ENCODE data around the gene MRGPRX4. TPM values are rescaled to one million over a fixed set of nuclear protein-coding genes. Genes with fewer than 3 reads are reported as not detected.
"Not testable (repeated sequence)": the region's sequence is repeated elsewhere in the genome, so short reads cannot be mapped to it uniquely, and the experiment has no call there.

MRGPRX4 gene
- total RNA-seq, 3 donors from 2014 or later: not detected

DNA sequence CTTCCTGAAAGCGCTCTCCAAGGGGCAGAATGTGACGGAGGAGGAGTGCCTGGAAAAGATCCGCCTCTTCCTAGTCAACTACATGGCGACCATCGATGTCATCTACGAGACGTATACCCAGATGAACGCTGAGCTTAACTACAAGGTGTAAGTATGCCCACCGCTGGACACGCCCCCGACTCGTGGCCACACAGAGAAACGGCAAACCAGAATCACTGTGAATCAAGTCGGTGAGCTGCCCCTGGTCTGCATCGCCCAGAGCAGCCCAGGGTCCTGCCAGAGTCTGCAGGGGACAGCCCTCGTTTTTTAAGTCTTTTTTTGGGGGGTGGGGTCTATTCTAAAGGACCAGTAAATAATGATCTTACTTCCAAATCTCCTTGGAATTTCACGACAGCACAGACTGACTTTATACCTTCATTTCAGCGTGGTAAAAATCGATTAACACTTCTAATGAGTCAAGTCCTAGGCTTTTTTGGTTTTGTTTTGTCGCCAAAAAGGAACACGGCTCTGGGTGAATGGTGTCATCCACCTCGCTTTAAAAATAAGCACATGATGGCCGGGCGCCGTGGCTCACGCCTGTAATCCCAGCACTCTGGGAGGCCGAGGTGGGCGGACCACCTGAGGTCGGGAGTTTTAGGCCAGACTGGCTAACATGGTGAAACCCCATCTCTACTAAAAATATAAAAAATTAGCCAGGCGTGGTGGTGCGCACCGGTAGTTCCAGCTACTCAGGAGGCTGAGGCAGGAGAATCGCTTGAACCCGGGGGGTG is 17.0 kb downstream of the MRGPRX4 start:
- not testable (repeated sequence) for H3K4me1 Mint-ChIP-seq (ENCODE audit: low read depth); H3K4me3 Mint-ChIP-seq; DNase-seq; ATAC-seq; H3K9me3 Mint-ChIP-seq; H3K36me3 Mint-ChIP-seq (ENCODE audit: insufficient read depth)
- H3K27me3 Mint-ChIP-seq (ENCODE audit: low read depth): peaks cover 37% of the 10 kb centered on the region

DNA sequence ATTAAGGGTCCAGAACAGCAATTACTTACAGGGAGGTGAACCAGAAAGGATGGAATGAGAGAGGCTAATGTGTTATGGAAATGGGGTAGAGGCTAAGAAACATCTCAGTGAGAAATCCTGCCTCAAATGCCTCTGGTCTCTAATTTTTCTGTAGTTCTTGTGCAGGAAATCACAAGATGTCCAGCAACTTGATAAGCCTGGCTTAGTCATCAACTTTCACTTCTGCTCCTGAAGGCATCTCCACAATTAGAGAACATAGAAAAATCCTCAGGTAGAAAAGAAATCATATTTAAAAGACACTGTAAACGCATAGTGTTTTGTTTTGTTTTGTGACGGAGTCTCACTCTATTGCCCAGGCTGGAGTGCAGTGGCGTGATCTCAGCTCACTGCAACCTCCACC is 18.7 kb downstream of the MRGPRX4 start:
- Mint-ChIP-seq H3K4me1 (ENCODE audit: low read depth) (no peaks in the 10 kb centered on the region), H3K9me3 (no peaks in the 10 kb centered on the region), H3K4me3 (no peak overlapping the region), H3K27me3 (ENCODE audit: low read depth) (peaks cover 28% of the 10 kb centered on the region), H3K36me3 (ENCODE audit: insufficient read depth) (no peaks in the 10 kb centered on the region)
- ATAC-seq (no peak), DNase-seq (no peak)

DNA sequence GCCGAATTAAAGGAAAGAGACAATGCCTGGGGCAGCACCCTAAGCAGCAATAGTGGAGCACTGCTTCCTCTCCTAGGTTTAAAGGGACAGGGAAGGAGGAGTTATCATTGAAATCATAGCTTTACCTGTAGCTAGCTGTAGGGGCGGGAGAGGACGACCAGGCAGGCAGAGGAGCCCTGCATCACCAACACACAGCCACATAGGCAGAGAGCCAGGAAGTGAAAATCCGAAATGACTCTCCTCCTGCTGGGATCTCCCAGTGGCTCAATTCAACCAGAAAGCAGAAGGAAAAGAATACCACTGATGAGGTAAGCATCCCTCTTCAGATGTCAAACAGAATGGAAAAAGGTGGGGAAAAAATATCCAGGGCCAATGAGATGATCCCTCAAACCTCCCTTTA is 20.4 kb downstream of the MRGPRX4 start:
- Mint-ChIP-seq H3K4me3 (no peak overlapping the region), H3K9me3 (no peaks in the 10 kb centered on the region), H3K4me1 (ENCODE audit: low read depth) (no peaks in the 10 kb centered on the region), H3K27me3 (ENCODE audit: low read depth) (peaks cover 22% of the 10 kb centered on the region), H3K36me3 (ENCODE audit: insufficient read depth) (no peaks in the 10 kb centered on the region)
- DNase-seq (no peak), ATAC-seq (no peak)

DNA sequence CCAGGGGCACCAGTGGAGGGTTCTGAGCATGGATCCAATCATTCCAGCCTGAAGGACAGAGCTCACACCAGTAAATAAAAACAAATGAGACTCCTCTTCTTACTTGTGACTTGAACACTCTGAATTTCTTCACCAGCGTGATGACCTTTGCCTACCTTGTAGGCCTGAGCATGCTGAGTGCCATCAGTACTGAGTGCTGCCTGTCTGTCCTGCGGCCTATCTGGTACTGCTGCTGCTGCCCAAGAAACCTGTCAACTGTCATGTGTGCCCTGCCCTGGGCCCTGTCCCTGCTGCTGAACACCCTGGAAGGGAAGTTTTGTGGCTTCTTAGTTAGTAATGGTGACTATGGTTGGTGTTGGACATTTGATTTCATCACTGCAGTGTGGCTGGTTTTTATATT is 23.9 kb downstream of the MRGPRX4 start:
- peaks cover 19% of the 10 kb centered on the region for H3K27me3 Mint-ChIP-seq (ENCODE audit: low read depth)

DNA sequence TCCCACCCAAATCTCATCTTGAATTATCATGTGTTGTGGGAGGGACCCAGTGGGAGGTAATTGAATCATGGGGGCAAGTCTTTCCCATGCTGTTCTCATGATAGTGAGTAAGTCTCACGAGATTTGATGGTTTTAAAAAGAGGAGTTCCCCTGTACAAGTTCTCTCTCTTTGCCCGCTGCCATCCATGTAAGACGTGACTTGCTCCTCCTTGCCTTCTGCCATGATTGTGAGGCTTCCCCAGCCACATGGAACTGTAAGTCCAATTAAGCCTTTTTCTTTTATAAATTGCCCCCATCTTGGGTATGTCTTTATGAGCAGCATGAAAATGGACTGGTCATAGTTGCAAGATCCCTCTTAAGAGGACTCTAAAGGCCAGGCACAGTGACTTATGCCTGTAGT is 25.1 kb downstream of the MRGPRX4 start:
- H3K36me3 Mint-ChIP-seq (ENCODE audit: insufficient read depth); H3K9me3 Mint-ChIP-seq; H3K4me3 Mint-ChIP-seq; ATAC-seq; H3K4me1 Mint-ChIP-seq (ENCODE audit: low read depth); DNase-seq: not testable (repeated sequence)
- H3K27me3 Mint-ChIP-seq (ENCODE audit: low read depth): peaks cover 20% of the 10 kb centered on the region

More for the DNA sequence above, 23.9 kb downstream of the MRGPRX4 start:
- H3K4me1 Mint-ChIP-seq (ENCODE audit: low read depth): no peaks in the 10 kb centered on the region
- no peak for ATAC-seq
- H3K9me3 Mint-ChIP-seq: no peaks in the 10 kb centered on the region
- no peak for DNase-seq
- H3K36me3 Mint-ChIP-seq (ENCODE audit: insufficient read depth): no peaks in the 10 kb centered on the region
- no peak overlapping the region for H3K4me3 Mint-ChIP-seq

DNA sequence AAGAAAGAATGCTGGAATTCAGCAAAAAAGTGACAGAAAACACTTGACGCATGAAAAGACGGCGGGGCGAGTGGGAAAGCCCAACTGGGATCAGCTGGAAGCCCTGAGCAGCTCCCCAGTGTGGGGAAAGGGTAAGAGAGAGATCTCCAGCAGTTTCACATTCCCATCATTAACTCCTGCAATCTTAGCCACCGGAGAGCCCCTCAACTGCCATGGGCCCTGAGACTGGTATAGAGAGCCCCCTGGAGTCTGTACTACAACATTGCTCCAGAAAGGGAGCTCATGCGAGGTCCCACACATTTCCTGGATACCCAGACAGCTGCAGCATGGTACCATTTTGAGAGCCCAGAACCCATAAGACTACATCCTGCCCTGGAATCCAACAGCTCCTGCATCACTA is 31.1 kb downstream of the MRGPRX4 start:
- ATAC-seq (no peak), DNase-seq (no peak)
- Mint-ChIP-seq H3K36me3 (ENCODE audit: insufficient read depth) (no peaks in the 10 kb centered on the region), H3K9me3 (no peaks in the 10 kb centered on the region), H3K4me1 (ENCODE audit: low read depth) (no peaks in the 10 kb centered on the region), H3K27me3 (ENCODE audit: low read depth) (peaks cover 43% of the 10 kb centered on the region), H3K4me3 (no peak overlapping the region)

DNA sequence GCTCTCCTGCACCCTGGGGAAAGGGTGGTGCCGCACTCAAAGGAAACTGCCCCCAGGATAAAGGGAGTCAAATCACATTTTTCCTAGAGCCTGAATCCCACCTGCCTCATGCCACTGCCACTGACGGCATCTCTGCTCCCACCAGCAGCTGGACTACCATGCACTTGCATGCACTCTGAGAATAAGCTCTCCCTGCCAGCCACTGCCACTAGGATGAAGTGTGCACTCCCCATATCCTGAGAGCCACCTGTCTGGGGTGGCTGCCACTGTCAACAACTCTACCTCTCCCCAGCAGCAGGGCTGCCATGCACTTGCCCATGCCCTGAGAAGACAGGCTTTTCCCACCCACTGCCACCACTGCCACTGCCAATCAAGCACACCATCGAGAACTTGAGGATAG is 31.6 kb downstream of the MRGPRX4 start:
- no peaks in the 10 kb centered on the region for H3K4me1 Mint-ChIP-seq (ENCODE audit: low read depth)
- no peak for DNase-seq
- H3K27me3 Mint-ChIP-seq (ENCODE audit: low read depth): peaks cover 43% of the 10 kb centered on the region
- H3K4me3 Mint-ChIP-seq: no peak overlapping the region
- no peaks in the 10 kb centered on the region for H3K36me3 Mint-ChIP-seq (ENCODE audit: insufficient read depth)
- no peaks in the 10 kb centered on the region for H3K9me3 Mint-ChIP-seq
- ATAC-seq: no peak

DNA sequence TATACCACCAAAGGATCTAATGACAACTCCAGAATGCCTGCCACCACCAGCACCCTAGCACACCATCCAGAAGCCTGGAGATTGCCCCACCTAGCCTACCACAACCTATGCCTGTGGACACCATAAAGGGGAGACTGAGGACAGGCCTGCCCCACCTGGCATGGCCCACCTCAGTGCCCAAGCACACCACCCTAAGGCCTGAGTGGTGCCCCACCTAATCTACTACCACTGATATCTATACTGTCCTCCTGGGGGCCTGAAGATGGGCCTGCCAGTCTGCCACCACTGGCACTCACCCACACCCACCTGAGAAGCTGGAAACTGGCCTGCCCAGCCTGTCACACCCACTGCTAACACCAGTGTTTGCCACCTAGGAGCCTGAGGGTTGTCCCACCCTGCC is 32.1 kb downstream of the MRGPRX4 start:
- Mint-ChIP-seq H3K4me1 (ENCODE audit: low read depth) (no peaks in the 10 kb centered on the region), H3K27me3 (ENCODE audit: low read depth) (peaks cover 45% of the 10 kb centered on the region), H3K36me3 (ENCODE audit: insufficient read depth) (no peaks in the 10 kb centered on the region), H3K9me3 (no peaks in the 10 kb centered on the region), H3K4me3 (no peak overlapping the region)
- no peak for ATAC-seq
- DNase-seq: no peak

DNA sequence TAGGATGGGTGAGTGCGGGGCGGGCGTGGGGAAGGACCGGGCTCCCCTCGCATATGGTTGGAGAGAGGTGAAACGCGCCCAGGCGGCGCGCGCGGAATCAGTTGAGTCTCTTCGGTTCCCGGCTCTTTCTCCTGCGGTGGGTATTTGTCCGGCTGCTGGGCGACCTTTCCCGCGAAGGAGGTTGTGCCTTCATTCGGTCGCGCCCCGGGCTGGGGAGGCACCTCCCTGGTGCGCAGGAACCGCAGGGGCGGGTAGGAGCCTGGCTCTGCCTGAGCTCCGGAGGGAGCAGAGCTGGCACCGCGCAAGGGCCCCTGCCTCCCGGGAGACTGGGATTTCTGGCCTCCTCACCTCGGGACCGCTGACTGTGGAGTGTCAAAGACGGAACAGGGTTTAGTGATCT is 36.4 kb downstream of the MRGPRX4 start:
- ATAC-seq: no peak
- Mint-ChIP-seq H3K36me3 (ENCODE audit: insufficient read depth) (no peaks in the 10 kb centered on the region), H3K9me3 (no peaks in the 10 kb centered on the region), H3K27me3 (ENCODE audit: low read depth) (peaks cover 41% of the 10 kb centered on the region), H3K4me1 (ENCODE audit: low read depth) (no peaks in the 10 kb centered on the region), H3K4me3 (no peak overlapping the region)
- no peak for DNase-seq

DNA sequence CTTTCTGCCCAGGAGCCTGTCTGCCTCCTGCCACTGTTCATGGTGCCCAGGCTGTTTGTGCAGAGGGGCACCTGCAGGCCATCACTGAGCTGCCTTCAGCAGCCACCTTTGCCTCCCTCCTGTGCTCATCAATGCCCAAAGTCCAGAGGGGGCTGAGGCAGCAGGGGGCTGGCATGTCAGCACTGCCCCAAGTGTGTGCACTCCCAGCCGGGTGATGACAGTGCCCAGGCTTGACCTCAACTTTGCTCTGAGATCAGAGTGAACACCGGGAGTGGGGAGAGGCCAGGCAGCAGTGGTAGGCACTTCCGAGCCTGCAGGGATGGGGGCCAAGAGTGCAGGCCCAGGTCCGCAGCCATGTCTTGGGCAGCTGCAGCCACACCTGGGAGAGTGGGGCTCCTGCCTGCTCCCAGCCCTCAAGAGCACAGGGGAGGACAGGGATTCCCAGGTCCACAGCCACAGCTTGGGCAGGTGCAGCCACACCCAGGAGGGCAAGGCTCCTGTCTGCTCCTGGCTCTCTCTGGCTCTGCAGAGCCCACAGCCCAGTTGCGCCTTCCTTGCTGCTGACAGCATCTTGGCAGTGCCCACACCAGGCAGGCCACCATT is 48.7 kb downstream of the MRGPRX4 start:
- no peaks in the 10 kb centered on the region for H3K9me3 Mint-ChIP-seq
- H3K4me3 Mint-ChIP-seq: no peak overlapping the region
- DNase-seq (no peak), ATAC-seq (no peak)
- peaks cover 2% of the 10 kb centered on the region for H3K27me3 Mint-ChIP-seq (ENCODE audit: low read depth)
- no peaks in the 10 kb centered on the region for H3K4me1 Mint-ChIP-seq (ENCODE audit: low read depth)
- no peaks in the 10 kb centered on the region for H3K36me3 Mint-ChIP-seq (ENCODE audit: insufficient read depth)

DNA sequence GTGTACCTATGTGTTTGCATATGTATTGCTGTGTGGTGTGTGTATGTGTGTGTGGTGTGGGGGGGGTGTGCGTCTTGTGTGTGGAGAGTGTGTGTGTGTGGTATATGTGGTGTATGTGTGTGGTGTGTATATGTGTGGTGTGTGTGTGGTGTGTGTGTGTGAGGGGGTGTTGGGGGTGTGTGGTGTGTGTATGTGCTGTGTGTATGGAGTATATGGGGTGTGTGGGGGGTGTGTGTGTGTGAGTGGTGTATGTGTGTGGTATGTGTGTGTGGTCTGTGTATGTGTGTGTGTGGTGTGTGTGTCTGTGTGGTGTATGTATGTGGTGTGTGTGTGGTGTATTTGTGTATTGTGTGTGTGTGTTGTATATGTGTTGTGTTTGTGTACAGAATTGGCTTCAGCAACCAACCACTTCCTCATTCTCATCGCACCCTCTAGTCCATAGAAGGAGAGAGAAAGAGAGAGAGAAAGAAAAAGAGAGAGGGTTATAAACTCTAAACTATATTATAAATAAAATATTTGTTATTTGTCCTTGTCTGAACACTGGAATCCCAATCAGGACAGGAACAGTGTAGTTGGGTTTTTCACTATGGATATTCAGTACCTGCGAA is 50.3 kb downstream of the MRGPRX4 start:
- ATAC-seq: no peak

More for the DNA sequence above, 50.3 kb downstream of the MRGPRX4 start:
- H3K9me3 Mint-ChIP-seq: no peaks in the 10 kb centered on the region
- DNase-seq: no peak
- H3K4me3 Mint-ChIP-seq: no peak overlapping the region
- H3K36me3 Mint-ChIP-seq (ENCODE audit: insufficient read depth): no peaks in the 10 kb centered on the region
- peaks cover 2% of the 10 kb centered on the region for H3K27me3 Mint-ChIP-seq (ENCODE audit: low read depth)
- H3K4me1 Mint-ChIP-seq (ENCODE audit: low read depth): no peaks in the 10 kb centered on the region

Other genes with a start within 250 kb of the MRGPRX4 start
- gene SERGEF, start 159.8 kb upstream of the MRGPRX4 start, total RNA-seq: 10 to 100 TPM; 17.6 to 22.5 (median 18.6) TPM
- under 1 TPM; 0.35 to 0.51 (median 0.40) TPM for gene TPH1, start 126.6 kb upstream of the MRGPRX4 start, total RNA-seq
- 10 to 100 TPM; 35.0 to 36.3 (median 35.8) TPM for gene SAAL1, start 66.8 kb upstream of the MRGPRX4 start, total RNA-seq
- gene MRGPRX3, start 40.3 kb upstream of the MRGPRX4 start, total RNA-seq: not detected
- gene SAA4, start 64.0 kb downstream of the MRGPRX4 start, total RNA-seq: not detected
- gene SAA2, start 75.8 kb downstream of the MRGPRX4 start, total RNA-seq: 1 to 10 TPM; 4.5 to 6.3 (median 5.0) TPM
- gene SAA1, start 93.4 kb downstream of the MRGPRX4 start, total RNA-seq: 1 to 10 TPM; 4.3 to 6.1 (median 5.6) TPM
- gene HPS5, start 149.3 kb downstream of the MRGPRX4 start, total RNA-seq: 10 to 100 TPM; 15.9 to 17.3 (median 16.0) TPM
- 10 to 100 TPM; 52.4 to 58.0 (median 56.1) TPM for gene GTF2H1, start 149.7 kb downstream of the MRGPRX4 start, total RNA-seq
- 1,000 to 10,000 TPM; 1,291 to 1,542 (median 1,369) TPM for gene LDHA, start 221.7 kb downstream of the MRGPRX4 start, total RNA-seq
- 1 to 10 TPM in 1 of 3 donors, not detected in 2; 1.8 TPM for gene LDHC, start 239.5 kb downstream of the MRGPRX4 start, total RNA-seq

All from activated T-cell treated with anti-CD3 and anti-CD28 coated beads, Interleukin-2, amount 50 U/mL, for 4 hours (primary cell).